ENCODE data around the gene ABLIM3.

ABLIM3 gene

GRCh38 chr5:149133795-149134777, 7.2 kb upstream of the ABLIM3 start:
- no peak for DNase-seq

- DNase-seq = no peak
Measured at GRCh38 chr5:149134778-149135500, 6.4 kb upstream of the ABLIM3 start.

- DNase-seq = no peak
Measured at GRCh38 chr5:149135536-149136201, 5.6 kb upstream of the ABLIM3 start.

- no peak for DNase-seq
Measured at GRCh38 chr5:149138182-149138923, 2.9 kb upstream of the ABLIM3 start.

GRCh38 chr5:149140197-149141002, 893 bp upstream of the ABLIM3 start:
- DNase-seq = no peak

- no peak for DNase-seq
Measured at GRCh38 chr5:149141957-149142851, 911 bp downstream of the ABLIM3 start.

- no peak for DNase-seq
Measured at GRCh38 chr5:149143470-149143869, 2.2 kb downstream of the ABLIM3 start.

- no peak for DNase-seq
Measured at GRCh38 chr5:149144637-149145036, 3.3 kb downstream of the ABLIM3 start.

GRCh38 chr5:149145138-149145537, 3.8 kb downstream of the ABLIM3 start:
- no peak for DNase-seq

GRCh38 chr5:149147676-149148075, 6.4 kb downstream of the ABLIM3 start:
- DNase-seq = no peak

GRCh38 chr5:149149942-149150341, 8.6 kb downstream of the ABLIM3 start:
- DNase-seq = no peak

GRCh38 chr5:149150457-149150856, 9.2 kb downstream of the ABLIM3 start:
- peak; percentile 64 for DNase-seq

- peak; percentile 37 for DNase-seq
Measured at GRCh38 chr5:149151717-149152116, 10.4 kb downstream of the ABLIM3 start.

- DNase-seq = no peak
Measured at GRCh38 chr5:149152317-149152746, 11.0 kb downstream of the ABLIM3 start.

GRCh38 chr5:149153193-149153750, 12.0 kb downstream of the ABLIM3 start:
- no peak for DNase-seq

GRCh38 chr5:149153751-149154610, 12.7 kb downstream of the ABLIM3 start:
- DNase-seq = no peak

GRCh38 chr5:149154650-149155049, 13.4 kb downstream of the ABLIM3 start:
- DNase-seq = no peak

GRCh38 chr5:149156435-149157083, 15.3 kb downstream of the ABLIM3 start:
- no peak for DNase-seq

GRCh38 chr5:149157330-149157729, 16.0 kb downstream of the ABLIM3 start:
- no peak for DNase-seq
